Uterus (tissue), 2 donors: ENCODE data around the gene C22orf23.

Experiments used
- POLR2A ChIP-seq, 2 donors: fragments of 450-650 bp; IDR thresholded peaks; one replicate each; pipeline ENCODE4 v1.6.1; 2016; ENCODE audit warnings: antibody characterized with exemption in 2 of 2, mild to moderate bottlenecking in 1 of 2, moderate library complexity in 1 of 2
- TF ChIP-seq, protein P1 (sequence below), 4 experiments: fragments of 200-600 bp in 2 of 4; fragments of 450-650 bp in 2 of 4; sonication (generic) in 2 of 4; IDR thresholded peaks; one replicate each; pipeline ENCODE4 v1.5.1; 2016 to 2019; ENCODE audit warnings: antibody characterized with exemption in 4 of 4, mild to moderate bottlenecking in 2 of 4, moderate library complexity in 1 of 4

DNA sequence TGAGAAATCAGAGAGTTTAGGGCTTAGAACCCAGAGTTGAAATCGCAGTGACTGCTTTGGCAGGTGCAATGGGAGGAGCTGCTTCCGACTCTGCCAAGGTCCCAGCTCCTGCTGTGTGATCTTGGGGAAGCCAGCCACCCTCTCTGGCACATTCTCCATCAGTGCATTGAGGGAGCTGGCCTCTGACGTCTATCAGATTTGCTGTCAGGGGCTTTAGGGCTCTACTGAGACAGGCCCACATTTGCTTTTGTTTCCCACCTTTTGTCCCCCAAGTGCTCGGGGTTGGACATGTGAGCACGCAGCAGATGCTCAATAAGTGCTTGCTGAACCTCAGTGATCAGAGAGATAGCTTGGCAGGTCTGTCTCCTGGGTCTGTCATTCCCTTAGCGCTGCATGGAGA is 41.6 kb upstream of the C22orf23 start:
- TF ChIP-seq, protein P1, sequence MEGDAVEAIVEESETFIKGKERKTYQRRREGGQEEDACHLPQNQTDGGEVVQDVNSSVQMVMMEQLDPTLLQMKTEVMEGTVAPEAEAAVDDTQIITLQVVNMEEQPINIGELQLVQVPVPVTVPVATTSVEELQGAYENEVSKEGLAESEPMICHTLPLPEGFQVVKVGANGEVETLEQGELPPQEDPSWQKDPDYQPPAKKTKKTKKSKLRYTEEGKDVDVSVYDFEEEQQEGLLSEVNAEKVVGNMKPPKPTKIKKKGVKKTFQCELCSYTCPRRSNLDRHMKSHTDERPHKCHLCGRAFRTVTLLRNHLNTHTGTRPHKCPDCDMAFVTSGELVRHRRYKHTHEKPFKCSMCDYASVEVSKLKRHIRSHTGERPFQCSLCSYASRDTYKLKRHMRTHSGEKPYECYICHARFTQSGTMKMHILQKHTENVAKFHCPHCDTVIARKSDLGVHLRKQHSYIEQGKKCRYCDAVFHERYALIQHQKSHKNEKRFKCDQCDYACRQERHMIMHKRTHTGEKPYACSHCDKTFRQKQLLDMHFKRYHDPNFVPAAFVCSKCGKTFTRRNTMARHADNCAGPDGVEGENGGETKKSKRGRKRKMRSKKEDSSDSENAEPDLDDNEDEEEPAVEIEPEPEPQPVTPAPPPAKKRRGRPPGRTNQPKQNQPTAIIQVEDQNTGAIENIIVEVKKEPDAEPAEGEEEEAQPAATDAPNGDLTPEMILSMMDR (IDR thresholded peaks at IDR 0.05), result no peak
- no peak for TF ChIP-seq POLR2A (IDR thresholded peaks at IDR 0.05)
